Activated naive CD8-positive, alpha-beta T cell treated with anti-CD3 and anti-CD28 coated beads, Interleukin-2, amount 50 U/mL, for 24 hours (primary cell): Measurements from ENCODE around the gene CNPPD1.

Source experiments
- ATAC-seq: fragments of 150-1000 bp; cut with Tn5 transposase; one replicate; pipeline ENCODE4 v1.10.0; 2021
- DNase-seq: peaks from one replicate; pipeline ENCODE4 v3.0.0; 2021
- H3K27ac Mint-ChIP-seq: one replicate; pipeline ENCODE4 v1.8.0; 2021; ENCODE audit warnings: mild to moderate bottlenecking, mixed read lengths
- H3K27me3 Mint-ChIP-seq: one replicate; pipeline ENCODE4 v1.8.0; 2021; ENCODE audit warnings: mixed read lengths
- H3K36me3 Mint-ChIP-seq: one replicate; pipeline ENCODE4 v1.8.0; 2021; ENCODE audit warnings: low read depth, mixed read lengths
- H3K4me1 Mint-ChIP-seq: one replicate; pipeline ENCODE4 v1.8.0; 2021; ENCODE audit warnings: mixed read lengths
- H3K4me3 Mint-ChIP-seq: one replicate; pipeline ENCODE4 v1.8.0; 2021; ENCODE audit warnings: mild to moderate bottlenecking, moderate library complexity, mixed read lengths
- H3K9me3 Mint-ChIP-seq: one replicate; pipeline ENCODE4 v1.8.0; 2021; ENCODE audit warnings: mixed read lengths

CNPPD1 gene

DNA sequence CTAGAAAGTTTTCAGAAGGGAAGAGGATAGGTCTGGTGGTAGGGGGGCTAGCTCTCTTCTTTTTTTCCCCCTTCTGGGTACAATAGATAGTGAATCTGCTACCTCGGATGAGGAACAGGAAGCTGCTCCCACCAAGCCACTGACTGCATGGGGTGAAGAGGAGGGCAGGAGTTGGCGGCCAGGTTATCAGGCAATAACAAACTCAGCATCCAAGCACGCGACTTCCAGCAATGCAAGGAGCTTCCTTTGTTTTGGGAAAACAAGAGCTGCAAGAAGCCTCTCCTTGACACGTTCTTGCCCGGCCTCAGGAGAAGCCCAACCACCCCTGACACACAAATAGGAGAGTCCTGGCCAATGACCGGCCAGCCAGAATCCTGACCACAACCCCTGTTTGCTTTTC, 48.3 kb downstream of the CNPPD1 start:
- no peak for ATAC-seq
- H3K4me1 Mint-ChIP-seq = peaks cover 24% of the 10 kb centered on the region

DNA sequence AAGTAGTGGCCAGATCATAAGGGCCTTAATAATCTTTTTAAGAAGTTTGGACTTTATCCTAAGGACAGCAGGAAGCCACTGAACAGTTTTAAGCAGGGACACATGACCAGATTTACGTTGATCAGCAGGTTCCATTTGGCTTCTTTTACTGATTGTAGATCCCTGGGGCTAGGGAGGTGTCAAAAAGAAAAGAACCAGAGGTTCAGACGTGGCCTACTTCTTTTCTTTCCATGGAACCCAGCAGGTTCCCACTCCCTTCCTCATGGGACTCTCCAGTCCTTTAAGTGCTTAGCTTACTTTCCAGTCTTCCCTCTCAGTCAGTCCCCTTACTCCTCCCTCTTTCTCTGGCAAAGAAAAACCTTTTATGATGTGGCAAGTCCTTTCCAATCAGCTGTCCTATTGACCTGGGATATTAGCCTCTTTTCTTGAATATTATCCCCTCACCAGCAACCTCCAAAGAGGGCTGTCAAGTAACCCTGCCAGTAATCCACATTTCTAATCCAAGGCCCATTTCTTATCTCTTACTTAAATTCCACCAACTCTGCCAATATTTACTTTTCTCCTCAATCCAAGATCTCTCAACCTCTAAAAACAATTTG, 49.6 kb downstream of the CNPPD1 start:
- Mint-ChIP-seq H3K27me3 (no peaks in the 10 kb centered on the region), H3K27ac (no peak overlapping the region), H3K36me3 (peaks cover 2% of the 10 kb centered on the region), H3K9me3 (no peaks in the 10 kb centered on the region), H3K4me3 (no peak overlapping the region), H3K4me1 (peaks cover 25% of the 10 kb centered on the region)
- ATAC-seq (no peak), DNase-seq (no peak)

More for the DNA sequence above, 48.3 kb downstream of the CNPPD1 start:
- H3K36me3 Mint-ChIP-seq = peaks cover 2% of the 10 kb centered on the region
- H3K9me3 Mint-ChIP-seq = no peaks in the 10 kb centered on the region
- no peak overlapping the region for H3K27ac Mint-ChIP-seq
- DNase-seq = no peak
- no peak overlapping the region for H3K4me3 Mint-ChIP-seq
- H3K27me3 Mint-ChIP-seq = no peaks in the 10 kb centered on the region

DNA sequence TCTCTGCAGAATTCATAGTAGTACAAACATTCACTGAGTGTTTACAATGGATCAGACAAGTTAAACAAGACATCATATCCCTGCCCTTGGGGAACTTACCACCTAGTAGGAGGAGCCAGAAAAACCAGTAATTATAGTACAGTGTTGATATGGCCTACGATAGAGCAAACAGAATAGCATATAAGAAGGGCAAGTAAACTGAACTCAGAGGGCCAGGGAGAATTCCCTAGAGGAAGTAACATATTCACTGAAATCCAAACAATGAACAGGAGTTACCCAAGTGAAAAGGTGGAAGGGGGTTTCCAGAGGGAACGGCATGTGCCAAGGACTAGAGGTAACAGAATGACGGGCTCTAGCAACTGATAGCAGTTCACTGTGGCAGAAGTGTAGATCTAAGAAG, 50.2 kb downstream of the CNPPD1 start:
- H3K4me3 Mint-ChIP-seq = no peak overlapping the region
- DNase-seq (no peak), ATAC-seq (no peak)
- H3K9me3 Mint-ChIP-seq = no peaks in the 10 kb centered on the region
- peaks cover 25% of the 10 kb centered on the region for H3K4me1 Mint-ChIP-seq
- H3K36me3 Mint-ChIP-seq = peaks cover 2% of the 10 kb centered on the region
- H3K27ac Mint-ChIP-seq = no peak overlapping the region
- no peaks in the 10 kb centered on the region for H3K27me3 Mint-ChIP-seq

DNA sequence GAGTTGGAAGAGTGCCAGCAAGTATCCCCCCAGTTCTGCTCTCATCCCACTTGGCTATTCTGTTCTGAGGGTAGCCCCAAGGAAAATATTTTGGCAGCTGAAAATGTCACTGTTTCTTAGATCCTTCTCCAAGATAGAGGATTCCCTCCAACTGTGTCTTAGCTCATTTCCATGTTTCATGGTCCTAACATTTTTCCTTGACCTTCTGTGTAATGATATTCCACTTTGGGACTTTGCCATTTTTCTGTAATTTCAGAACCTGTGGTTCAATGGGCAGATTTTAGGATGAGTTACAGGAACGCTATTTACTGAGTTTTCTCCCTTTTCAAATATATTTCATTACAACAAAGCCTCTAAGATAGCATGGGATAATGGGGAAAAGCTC, 50.8 kb downstream of the CNPPD1 start:
- no peak overlapping the region for H3K27ac Mint-ChIP-seq

DNA sequence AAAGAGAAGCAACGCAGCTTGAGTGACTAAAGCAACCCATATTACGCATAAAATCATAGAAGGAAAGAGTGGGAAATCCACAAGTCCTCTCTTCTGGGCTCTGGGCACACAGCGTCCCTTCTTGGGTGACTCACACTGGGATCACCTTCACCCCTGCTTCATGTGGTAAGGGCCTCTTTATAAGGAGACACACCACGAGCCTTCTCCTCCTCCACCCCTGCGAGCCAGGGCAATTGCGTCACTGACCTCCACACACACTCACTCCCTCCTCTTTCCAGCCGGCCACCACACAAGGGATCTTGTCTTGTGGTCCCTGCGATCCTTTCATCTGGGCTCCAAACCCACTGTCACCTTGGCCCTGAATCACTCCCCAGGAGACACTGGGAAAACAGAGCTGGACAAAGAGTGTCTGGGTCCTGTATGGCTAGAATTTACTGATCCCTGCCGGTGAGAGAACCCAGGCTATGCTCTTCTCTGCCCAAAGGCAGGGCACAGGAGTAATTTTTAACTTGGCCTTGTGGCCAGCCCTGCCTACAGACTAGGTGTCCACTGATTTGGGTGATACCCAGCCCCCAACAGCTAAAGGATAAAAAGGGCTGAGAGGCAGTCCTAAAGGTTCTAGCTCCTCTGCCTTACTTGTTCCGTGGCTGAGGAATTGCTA, 51.4 kb downstream of the CNPPD1 start:
- Mint-ChIP-seq H3K27me3 (no peaks in the 10 kb centered on the region), H3K9me3 (no peaks in the 10 kb centered on the region), H3K27ac (peak overlapping the region; percentile 13), H3K36me3 (peaks cover 2% of the 10 kb centered on the region), H3K4me3 (no peak overlapping the region), H3K4me1 (peaks cover 25% of the 10 kb centered on the region)
- DNase-seq (peak; percentile 34), ATAC-seq (peak; percentile 87)

More for the DNA sequence above, 50.8 kb downstream of the CNPPD1 start:
- no peak for ATAC-seq
- Mint-ChIP-seq H3K4me3 (no peak overlapping the region), H3K27me3 (no peaks in the 10 kb centered on the region), H3K36me3 (peaks cover 2% of the 10 kb centered on the region), H3K4me1 (peaks cover 25% of the 10 kb centered on the region), H3K9me3 (no peaks in the 10 kb centered on the region)
- no peak for DNase-seq

DNA sequence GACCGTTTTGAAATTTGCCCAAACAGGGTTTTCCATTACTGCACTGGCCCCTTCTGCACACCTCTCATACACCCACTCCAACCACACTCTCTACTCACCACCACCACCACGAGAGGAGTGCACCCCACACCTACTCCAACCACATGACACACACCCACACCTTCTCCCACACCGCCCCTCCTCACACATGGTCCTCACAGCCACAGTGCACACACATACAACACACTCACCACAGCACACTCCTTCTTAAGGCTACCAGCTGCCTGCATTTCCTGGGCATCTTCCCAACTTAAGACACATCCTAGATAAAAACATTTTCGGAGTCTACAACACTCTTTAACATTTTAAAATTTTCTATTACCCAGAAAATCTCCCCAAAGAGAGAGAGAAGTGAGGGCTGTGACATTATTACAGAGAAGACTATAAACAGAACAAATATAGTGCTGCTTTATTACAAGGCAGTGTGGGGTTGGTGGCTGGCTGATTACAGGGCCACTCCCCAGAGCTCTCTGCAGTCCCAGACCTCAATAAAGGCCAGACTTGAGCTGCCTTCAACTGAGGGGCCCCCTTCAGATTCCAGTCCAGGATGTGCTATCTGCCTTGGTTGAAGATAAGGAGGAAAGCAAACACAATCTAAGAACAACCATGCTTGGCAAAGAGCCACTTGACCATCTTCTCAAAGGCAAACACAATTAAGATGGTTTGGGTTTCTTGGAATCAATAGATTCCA, 52.2 kb downstream of the CNPPD1 start:
- no peaks in the 10 kb centered on the region for H3K27me3 Mint-ChIP-seq
- ATAC-seq = peak; percentile 37
- H3K9me3 Mint-ChIP-seq = no peaks in the 10 kb centered on the region
- no peak overlapping the region for H3K4me3 Mint-ChIP-seq
- DNase-seq = peak; percentile 10
- H3K4me1 Mint-ChIP-seq = peaks cover 26% of the 10 kb centered on the region
- H3K27ac Mint-ChIP-seq = peak overlapping the region; percentile 43
- H3K36me3 Mint-ChIP-seq = no peaks in the 10 kb centered on the region

DNA sequence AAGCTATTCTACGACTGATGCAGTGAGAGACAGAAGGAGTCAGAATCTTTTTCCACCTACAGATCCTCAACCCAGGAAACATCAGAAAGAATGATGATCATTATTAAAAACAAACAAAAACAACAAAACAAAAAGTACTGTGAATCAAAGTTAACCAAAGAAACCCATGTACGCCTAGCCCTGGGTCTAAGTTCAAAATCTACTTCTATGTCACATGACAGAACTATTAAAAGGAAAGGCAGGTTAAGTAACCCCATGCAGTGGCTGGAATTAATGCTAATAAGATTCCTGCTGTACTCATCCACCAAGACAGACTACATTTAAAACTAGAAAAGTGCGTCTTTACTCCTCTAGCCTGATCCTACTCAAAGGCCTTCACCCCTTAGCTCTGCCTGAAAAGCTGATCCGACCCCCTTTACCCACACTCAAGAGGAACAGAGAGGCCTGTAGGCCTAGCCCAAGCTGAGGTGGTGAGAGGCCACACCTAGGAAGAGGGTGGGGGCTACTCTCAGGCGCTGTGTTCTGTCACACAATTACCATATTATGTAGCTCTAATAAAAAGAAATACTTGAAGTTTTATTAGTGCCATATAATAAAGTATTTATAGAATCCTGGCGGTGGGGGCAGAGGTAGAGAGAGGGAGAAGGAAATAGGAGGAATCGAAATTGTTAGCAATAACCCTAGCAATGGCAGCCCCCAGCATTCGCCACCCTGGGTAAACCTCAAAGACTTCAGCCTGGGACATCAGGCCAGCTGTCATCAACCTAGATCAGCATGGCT, 53.2 kb downstream of the CNPPD1 start:
- Mint-ChIP-seq H3K4me3 (no peak overlapping the region), H3K27ac (peak overlapping the region; percentile 43), H3K9me3 (no peaks in the 10 kb centered on the region), H3K27me3 (no peaks in the 10 kb centered on the region), H3K36me3 (no peaks in the 10 kb centered on the region), H3K4me1 (peaks cover 24% of the 10 kb centered on the region)
- ATAC-seq = no peak
- DNase-seq = no peak

DNA sequence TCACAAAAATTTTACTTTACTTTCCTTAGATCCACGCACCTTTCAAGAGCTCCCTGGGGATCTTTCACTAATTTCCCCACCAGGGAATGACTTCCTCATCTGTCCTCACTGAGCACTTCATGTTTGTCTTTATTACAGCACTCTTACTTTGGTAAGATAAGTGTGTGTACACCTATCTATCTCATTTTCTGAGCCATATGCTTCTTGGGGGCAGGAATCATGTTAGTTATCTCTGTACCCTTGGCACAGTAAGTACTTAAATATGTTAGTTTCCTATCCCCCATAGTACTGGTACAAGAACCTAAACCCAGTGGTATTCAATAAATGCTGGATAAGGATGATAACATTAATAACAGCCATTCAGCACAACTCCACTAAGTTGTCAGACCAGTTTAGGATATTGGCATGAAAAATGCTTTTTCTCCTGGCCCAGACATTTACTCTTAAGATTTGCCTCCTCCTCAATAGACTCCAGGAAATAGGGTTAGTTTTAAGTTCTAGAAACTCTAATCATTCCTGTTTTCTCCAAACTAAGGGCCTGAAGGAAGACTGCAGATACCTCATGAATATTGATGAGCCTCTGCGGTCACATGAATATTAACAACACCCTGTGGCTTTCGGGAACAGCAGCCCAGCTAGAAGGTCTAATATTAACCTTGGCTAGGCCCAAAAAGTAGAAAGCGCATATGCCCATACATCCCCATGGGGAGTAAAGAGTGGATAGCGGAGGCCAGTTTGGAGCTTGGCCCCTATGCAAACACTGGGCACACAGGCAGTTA, 54.3 kb downstream of the CNPPD1 start:
- peaks cover 24% of the 10 kb centered on the region for H3K4me1 Mint-ChIP-seq
- no peaks in the 10 kb centered on the region for H3K36me3 Mint-ChIP-seq
- no peaks in the 10 kb centered on the region for H3K9me3 Mint-ChIP-seq
- H3K27ac Mint-ChIP-seq = no peak overlapping the region
- ATAC-seq = no peak
- no peak overlapping the region for H3K4me3 Mint-ChIP-seq
- no peaks in the 10 kb centered on the region for H3K27me3 Mint-ChIP-seq
- no peak for DNase-seq
